Ectodermal cell (in vitro differentiated cells): ENCODE data around the gene UGGT2.

Experiments used
- H3K27ac ChIP-seq: 2 replicates; pipeline ENCODE4 v1.7.0; 2013; ENCODE audit warnings: mild to moderate bottlenecking, low read depth, low read length; ENCODE audit not compliant: insufficient read depth, poor library complexity, severe bottlenecking
- H3K27me3 ChIP-seq: 2 replicates; pipeline ENCODE4 v1.7.0; 2013; ENCODE audit warnings: mild to moderate bottlenecking, low read length; ENCODE audit not compliant: insufficient read depth, control insufficient read depth, poor library complexity, severe bottlenecking
- H3K36me3 ChIP-seq: one replicate; pipeline ENCODE4 v1.7.0; 2013; ENCODE audit warnings: low read length; ENCODE audit not compliant: control insufficient read depth, insufficient read depth
- H3K4me1 ChIP-seq: one replicate; pipeline ENCODE4 v1.7.0; 2013; ENCODE audit warnings: low read length; ENCODE audit not compliant: control insufficient read depth, insufficient read depth
- H3K4me3 ChIP-seq: 2 replicates; pipeline ENCODE4 v1.7.0; 2013; ENCODE audit warnings: low read depth, low read length, control low read depth; ENCODE audit not compliant: insufficient read depth
- H3K9me3 ChIP-seq: 2 replicates; pipeline ENCODE4 v1.7.0; 2013; ENCODE audit warnings: mild to moderate bottlenecking, low read length, moderate library complexity; ENCODE audit not compliant: control insufficient read depth
- WGBS, 2 experiments: methylation state at CpG; one replicate each; pipeline ENCODE4 v1.1.7; 2013; ENCODE audit warnings: missing lambda C conversion rate in 2 of 2; 5-methylcytosine and 5-hydroxymethylcytosine counted together

Gene UGGT2

DNA sequence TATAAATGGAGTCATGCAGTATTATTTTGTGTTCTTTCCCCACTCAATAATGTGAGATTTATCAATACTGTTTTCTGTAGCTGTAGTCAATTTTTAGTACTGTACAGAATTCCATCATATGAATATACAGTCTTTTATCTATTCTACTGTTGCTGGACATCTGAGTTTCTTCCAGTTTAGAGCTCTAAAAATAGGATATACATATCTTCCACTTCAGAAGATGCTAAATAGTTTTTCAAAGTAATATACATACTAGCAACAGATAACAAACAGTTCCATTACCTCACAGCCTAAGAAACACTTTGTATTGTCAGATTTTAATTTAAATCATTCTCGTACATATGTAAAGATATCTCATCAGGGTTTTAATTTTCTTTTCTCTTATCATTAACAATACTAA is 149.6 kb downstream of the UGGT2 start:
- Histone ChIP-seq H3K27ac (no peak overlapping the region), H3K36me3 (peaks cover 6% of the 10 kb centered on the region), H3K4me1 (no peaks in the 10 kb centered on the region), H3K9me3 (peaks cover 2% of the 10 kb centered on the region), H3K27me3 (no peaks in the 10 kb centered on the region), H3K4me3 (no peak overlapping the region)
- whole genome bisulfite sequencing, 2 experiments, result 75% methylated on average over 1 of the region's 1 CpG; no CpG with 5 or more reads in 1 of the 2 experiments

DNA sequence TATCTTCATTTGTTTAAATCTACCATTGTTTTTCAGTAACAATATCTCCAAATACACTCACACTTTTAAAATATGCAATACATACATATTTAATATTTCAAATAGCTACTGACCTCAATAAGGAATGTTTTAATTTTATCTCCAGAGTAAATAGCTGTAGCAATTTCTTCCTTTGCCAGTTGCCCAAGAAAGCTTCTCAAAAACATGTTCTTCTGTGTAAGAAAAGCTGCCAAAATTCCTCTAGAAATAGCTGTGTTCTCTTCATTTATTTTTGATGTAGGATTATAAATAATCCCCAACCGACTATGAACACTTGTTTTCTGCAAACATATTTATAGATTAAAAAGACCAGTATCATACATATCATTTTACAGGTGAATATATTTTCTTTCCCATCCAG is 150.5 kb downstream of the UGGT2 start:
- Histone ChIP-seq H3K4me3 (no peak overlapping the region), H3K27me3 (no peaks in the 10 kb centered on the region), H3K36me3 (peaks cover 6% of the 10 kb centered on the region), H3K27ac (no peak overlapping the region), H3K9me3 (peaks cover 2% of the 10 kb centered on the region), H3K4me1 (no peaks in the 10 kb centered on the region)
- WGBS, 2 experiments, result 100% methylated on average over 1 of the region's 1 CpG; no CpG with 5 or more reads in 1 of the 2 experiments

DNA sequence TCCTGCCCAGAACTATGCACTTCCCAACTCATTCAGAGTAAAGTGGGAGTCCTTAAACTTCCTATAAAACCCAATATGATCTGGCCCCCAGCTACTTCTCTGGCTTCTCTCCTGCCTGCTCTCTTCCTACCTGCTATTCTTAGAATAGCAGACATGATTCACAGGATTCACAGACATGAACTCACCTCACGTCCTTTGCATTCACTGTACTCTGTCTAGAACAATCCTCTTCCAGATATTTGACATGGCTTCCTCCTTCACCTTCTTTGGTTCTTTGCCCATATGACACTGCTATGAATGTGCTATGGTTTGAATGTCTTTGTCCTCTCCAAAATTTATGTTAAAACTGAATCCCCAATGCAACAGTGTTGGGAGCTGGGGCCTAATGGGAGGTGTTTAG is 154.9 kb downstream of the UGGT2 start:
- H3K4me1 ChIP-seq, result no peaks in the 10 kb centered on the region
- no peaks in the 10 kb centered on the region for H3K9me3 ChIP-seq
- no peaks in the 10 kb centered on the region for H3K36me3 ChIP-seq
- H3K27ac ChIP-seq, result no peak overlapping the region
- no peak overlapping the region for H3K4me3 ChIP-seq
- H3K27me3 ChIP-seq, result no peaks in the 10 kb centered on the region
- 93 to 100% methylated on average over 1 of the region's 1 CpG for WGBS, 2 experiments

DNA sequence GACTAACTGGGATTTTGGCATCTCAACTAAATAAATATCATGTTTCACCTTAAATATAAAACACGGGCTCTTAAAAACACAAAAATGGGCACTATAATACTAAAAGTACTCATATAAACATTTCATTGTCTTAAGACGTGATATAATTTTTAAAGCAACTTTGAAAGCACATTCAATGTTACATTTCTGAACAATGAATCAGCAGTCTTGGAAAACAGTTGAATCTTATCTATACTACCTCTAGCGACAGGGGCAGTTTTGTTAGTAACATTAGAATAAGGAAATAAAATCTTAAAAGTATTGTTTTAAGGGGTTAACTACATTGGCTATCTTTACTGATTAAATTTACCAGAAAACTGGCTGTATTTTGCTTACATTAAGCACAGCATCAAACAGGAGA is 156.9 kb downstream of the UGGT2 start:
- no peaks in the 10 kb centered on the region for H3K36me3 ChIP-seq
- H3K27ac ChIP-seq, result no peak overlapping the region
- no peak overlapping the region for H3K4me3 ChIP-seq
- WGBS, 2 experiments, result 90 to 94% methylated on average over 2 of the region's 3 CpGs
- no peaks in the 10 kb centered on the region for H3K4me1 ChIP-seq
- H3K27me3 ChIP-seq, result no peaks in the 10 kb centered on the region
- no peaks in the 10 kb centered on the region for H3K9me3 ChIP-seq

DNA sequence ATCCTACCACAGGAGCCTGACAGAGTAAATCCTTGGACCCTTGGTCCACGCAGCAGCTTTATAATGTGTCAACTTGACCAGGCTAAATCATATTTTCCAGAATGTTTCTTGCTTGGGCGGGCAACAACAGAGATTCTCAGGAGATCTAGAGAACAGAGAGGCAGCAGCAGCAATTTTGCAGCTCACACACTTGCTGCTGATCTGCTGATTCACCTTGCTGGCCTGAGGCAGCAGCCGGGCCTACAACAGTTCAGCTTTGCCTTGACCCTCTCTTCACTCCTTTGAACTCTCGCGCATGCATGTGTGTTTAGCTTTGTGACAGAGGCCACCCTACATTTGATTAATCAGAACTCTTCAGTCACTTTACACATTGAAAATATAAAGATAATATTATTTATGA is 159.3 kb downstream of the UGGT2 start:
- 90 to 95% methylated on average over 5 of the region's 5 CpGs for WGBS, 2 experiments
- Histone ChIP-seq H3K27ac (no peak overlapping the region), H3K27me3 (no peaks in the 10 kb centered on the region), H3K9me3 (no peaks in the 10 kb centered on the region), H3K4me3 (no peak overlapping the region), H3K4me1 (no peaks in the 10 kb centered on the region), H3K36me3 (no peaks in the 10 kb centered on the region)

DNA sequence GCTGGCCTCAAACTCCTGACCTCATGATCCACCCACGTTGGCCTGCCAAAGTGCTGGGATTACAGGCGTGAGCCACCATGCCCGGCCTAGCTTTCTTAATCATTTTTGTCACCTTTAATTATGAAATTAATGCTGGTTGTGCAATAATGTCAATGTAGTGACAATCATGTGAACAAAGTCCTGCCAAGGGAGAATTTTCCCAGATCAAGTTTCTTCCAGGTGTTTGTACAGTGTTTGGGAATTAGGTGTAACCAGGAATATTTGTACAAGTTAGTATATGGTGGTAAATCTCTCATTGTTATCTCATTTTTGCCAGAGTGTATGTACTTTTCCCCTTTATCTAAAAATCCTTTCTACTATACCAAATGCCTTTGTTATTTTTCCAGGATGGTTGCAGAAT is 171.1 kb downstream of the UGGT2 start:
- H3K4me3 ChIP-seq, result no peak overlapping the region
- no peaks in the 10 kb centered on the region for H3K4me1 ChIP-seq
- WGBS, 2 experiments, result 94 to 98% methylated on average over 3 of the region's 3 CpGs
- H3K9me3 ChIP-seq, result no peaks in the 10 kb centered on the region
- H3K27ac ChIP-seq, result no peak overlapping the region
- no peaks in the 10 kb centered on the region for H3K36me3 ChIP-seq
- H3K27me3 ChIP-seq, result no peaks in the 10 kb centered on the region

DNA sequence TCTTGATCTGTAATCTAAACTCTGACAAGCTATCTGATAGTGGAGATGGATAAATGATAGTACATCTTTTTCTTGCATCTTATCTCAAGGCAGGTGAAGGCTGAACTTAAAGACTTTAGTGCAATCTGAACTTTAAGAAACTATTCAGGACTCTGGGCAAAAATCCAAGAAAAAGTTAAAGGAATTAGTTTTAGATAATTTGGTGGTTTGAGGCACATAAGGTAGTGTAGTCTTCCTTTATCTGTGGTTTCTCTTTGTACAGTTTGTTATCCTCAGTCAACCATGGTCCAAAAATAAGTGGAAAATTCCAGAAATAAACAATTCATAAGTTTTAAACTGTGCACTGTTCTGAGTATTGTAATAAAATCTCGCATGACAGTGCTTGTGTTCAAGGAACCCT is 172.9 kb downstream of the UGGT2 start:
- 89 to 100% methylated on average over 1 of the region's 1 CpG for WGBS, 2 experiments
- Histone ChIP-seq H3K4me3 (no peak overlapping the region), H3K9me3 (no peaks in the 10 kb centered on the region), H3K27ac (no peak overlapping the region), H3K4me1 (no peaks in the 10 kb centered on the region), H3K27me3 (no peaks in the 10 kb centered on the region), H3K36me3 (no peaks in the 10 kb centered on the region)

DNA sequence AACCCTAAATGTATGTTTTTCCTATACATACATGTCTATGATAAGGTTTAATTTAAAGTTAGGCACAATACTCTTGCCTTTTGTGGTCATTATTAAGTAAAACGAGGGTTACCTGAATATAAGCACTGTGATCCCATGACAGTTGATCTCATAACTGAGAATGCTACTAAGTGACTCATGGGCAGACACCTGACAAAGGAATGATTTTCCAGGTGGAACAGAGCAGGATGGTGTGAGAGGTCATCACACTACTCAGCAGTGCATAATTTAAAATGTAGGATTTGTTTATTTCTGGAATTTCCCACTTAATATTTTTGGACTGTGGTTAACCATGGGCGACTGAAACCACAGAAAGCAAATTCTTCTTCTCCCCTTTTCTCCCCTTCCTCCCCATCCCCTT is 178.9 kb downstream of the UGGT2 start:
- no peaks in the 10 kb centered on the region for H3K27me3 ChIP-seq
- WGBS, 2 experiments, result 92% methylated on average over 2 of the region's 2 CpGs
- H3K36me3 ChIP-seq, result no peaks in the 10 kb centered on the region
- H3K9me3 ChIP-seq, result no peaks in the 10 kb centered on the region
- no peak overlapping the region for H3K4me3 ChIP-seq
- no peak overlapping the region for H3K27ac ChIP-seq
- H3K4me1 ChIP-seq, result no peaks in the 10 kb centered on the region

DNA sequence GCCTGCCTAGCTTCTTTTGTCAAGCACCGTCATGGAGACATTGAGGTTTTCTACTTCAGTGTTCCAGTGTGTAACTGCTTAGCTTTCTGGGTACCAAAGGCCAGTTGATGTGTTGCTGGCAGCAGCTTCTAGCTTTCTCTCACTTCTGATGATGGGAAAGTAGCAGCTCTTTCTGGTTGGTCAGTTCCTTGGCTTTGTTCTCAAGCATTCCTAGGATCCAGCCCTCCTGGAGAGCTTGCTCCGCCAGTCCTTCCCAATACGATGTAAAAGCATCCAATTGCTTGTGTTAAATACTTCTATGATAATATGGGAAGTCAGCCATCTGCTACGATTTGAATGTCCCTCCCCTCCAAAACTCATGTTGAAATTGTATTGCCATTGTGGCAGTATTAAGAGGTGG is 182.8 kb downstream of the UGGT2 start:
- Histone ChIP-seq H3K27ac (no peak overlapping the region), H3K9me3 (no peaks in the 10 kb centered on the region), H3K36me3 (no peaks in the 10 kb centered on the region), H3K4me1 (no peaks in the 10 kb centered on the region), H3K4me3 (no peak overlapping the region), H3K27me3 (no peaks in the 10 kb centered on the region)
- 76 to 85% methylated on average over 4 of the region's 4 CpGs for WGBS, 2 experiments

DNA sequence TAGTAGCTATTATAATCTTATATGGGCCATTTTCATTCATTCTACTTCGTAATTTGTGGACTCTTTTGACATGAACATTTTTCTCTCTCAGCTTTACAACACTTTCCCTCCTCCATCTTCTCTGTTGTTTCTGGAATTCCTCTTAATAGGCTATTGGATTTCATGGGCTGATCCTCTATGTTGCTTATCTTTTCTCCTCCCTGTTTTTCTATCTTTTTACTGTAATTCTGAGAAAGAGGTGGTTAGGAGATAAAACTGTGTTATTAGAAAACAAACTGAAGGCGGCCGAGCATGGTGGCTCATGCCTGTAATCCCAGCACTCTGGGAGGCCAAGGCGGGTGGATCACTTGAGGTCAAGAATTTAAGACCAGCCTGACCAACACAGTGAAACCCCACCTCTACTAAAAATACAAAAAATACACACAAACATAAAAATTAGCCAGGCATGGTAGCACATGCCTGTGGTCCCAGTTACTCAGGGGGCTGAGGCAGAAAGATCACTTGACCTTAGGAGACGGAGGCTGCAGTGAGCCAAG is 188.1 kb downstream of the UGGT2 start:
- Histone ChIP-seq H3K9me3 (no peaks in the 10 kb centered on the region), H3K4me1 (no peaks in the 10 kb centered on the region), H3K4me3 (no peak overlapping the region), H3K27me3 (no peaks in the 10 kb centered on the region), H3K27ac (no peak overlapping the region), H3K36me3 (no peaks in the 10 kb centered on the region)
- 87 to 95% methylated on average over 5 of the region's 5 CpGs for WGBS, 2 experiments

DNA sequence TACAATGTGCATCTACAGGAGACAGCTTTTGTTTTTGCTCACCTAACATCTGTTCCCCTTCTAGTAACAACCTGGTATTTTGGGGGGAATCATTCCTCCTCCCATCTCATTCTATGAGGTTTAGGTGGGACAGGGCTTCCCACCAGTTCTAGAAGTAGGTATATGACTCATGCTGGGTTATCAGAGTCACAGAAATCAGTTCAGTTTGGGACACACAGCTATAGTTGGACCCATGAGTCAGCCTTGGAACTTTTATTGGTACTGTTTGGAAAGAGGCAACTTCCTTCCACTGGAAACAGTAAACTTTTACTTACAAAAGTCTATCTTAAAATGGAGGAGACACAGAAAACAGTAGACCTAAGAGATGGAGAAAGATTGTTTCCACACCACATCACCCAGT is 190.8 kb downstream of the UGGT2 start:
- H3K4me1 ChIP-seq, result no peaks in the 10 kb centered on the region
- no peaks in the 10 kb centered on the region for H3K27me3 ChIP-seq
- no peaks in the 10 kb centered on the region for H3K9me3 ChIP-seq
- H3K36me3 ChIP-seq, result no peaks in the 10 kb centered on the region
- no peak overlapping the region for H3K4me3 ChIP-seq
- H3K27ac ChIP-seq, result no peak overlapping the region
